M059J (cell line): ENCODE data around the gene GNAI3. TPM values are rescaled to one million over a fixed set of nuclear protein-coding genes. Genes with fewer than 3 reads are reported as not detected.

Experiments used
- DNase-seq: peaks from one replicate; pipeline ENCODE4 v3.0.0-alpha.2; 2012; ENCODE audit warnings: low read depth
- total RNA-seq: library from RNA; depleted of rRNA; stranded (reverse); fragments of >200 nt; shearing (Covaris generic); gene quantifications from 2 replicates; pipeline ENCODE4 v1.2.3, GENCODE V29; 2014

Gene GNAI3
- total RNA-seq, 1 experiment from 2014 or later, result 14.8 TPM

GRCh38 chr1:109637446-109637845, 89.0 kb downstream of the GNAI3 start:
- no peak for DNase-seq

DNA sequence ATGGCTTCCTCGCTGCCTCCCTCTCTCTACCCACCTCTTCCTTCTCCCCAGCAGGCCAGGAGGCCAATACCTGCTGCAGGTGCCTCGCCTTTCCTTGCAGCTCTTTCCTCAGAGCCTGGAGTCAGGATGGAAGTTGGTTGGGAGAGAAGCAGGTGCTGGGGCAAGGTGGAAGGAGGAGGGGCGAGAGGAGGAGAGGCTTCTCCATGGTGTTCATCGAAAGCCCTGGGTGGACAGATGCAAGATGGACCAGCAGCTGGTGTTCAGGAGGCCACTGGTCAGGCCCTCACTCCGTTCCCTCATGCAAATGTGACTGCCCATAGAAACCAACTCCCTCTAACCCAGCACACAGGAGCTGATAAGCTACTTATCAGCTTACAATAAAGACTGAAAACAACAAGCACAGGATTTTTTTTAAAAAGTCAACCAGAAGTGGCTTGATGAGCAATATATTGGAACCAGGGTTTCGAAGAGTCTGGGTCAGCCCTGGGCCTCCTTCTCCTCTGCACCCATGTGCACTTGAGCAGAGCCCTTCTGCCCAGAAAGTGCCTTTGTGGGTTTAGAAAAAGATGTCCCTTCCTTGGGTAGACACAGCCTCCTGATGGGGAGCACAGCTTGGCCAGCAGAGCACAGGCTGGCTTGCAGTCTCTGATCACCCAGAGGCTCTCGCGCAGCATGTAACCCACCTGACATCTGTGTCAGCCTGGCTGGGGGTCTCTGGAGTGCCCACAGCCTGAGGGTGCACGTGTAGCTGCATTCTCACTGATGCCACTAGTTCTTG, 90.8 kb downstream of the GNAI3 start:
- no peak for DNase-seq

DNA sequence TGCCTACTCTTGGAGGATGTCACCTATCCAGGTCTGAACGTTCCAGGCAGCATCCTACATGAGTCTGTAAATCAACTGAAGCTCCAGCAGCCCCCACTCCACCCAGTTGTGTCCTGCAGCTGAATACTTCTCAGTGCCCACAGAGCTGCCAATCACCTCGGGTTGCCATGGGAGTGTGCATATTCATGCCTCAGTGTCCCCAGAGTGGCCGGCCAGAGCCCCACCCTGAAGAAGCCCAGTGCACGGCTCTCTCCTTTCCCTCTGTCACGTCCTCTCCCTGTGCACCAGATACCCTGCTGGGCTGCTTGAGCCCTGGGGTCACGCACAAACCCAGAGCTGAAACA, 91.4 kb downstream of the GNAI3 start:
- no peak for DNase-seq

DNA sequence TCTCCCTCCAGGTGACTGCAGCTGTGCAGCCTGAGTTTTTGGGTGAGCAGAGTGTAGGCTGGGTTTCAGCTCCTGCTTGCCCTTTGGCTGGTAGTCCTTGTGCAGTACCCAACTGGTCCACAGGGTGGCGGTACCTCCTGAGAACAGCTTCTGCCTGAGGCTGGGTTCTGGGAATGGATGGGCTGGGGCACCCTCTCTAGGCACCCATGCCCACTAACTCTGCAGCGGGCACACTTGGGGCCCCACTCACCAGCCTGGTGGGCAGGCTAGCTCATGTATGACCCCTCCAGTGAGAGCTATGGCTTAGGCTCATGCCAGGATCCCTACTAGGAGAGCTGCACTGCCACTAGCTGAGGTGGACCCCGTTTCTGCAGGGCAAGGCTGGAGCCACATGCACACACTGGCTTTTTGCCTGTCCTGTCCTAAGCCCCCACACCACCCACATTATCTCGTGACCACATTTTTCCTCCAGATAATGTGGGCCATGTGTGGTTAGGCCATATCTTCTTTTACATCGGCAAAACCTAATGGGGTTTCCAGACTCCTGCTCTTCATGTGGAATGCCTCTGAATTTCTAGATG, 92.0 kb downstream of the GNAI3 start:
- peak; percentile 61 for DNase-seq

DNA sequence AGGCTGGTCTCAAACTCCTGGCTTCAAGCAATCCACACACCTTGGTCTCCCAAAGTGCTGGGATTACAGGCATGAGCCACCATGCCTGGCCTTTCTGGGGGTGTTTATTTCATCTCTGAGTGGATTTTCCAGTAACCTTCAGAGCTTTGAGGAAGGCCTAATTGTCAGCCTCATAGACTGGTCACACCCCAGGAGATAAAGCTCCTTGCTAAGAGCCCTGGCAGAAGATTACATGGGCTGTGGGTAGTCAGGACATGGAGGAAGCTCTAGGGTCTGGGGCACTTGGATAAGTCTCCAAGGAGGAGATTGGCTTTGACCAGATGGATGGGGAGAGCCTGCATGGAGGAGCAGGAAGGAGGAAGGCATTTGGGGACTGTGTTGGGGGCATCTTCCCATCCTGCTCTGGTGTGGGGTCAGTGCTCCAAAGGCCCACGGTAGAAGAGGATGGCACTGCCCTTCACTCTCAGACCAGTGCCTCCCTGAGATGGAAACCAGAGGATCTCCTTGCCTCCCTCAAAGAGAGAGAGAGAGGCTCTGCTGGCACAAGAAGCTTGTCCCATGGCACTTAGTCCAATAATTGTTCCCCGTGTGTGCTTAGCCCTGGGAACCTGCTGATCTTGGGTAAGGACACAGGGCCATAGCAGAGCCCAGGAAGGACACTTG, 92.8 kb downstream of the GNAI3 start:
- no peak for DNase-seq

- no peak for DNase-seq
These were observed 93.4 kb downstream of the GNAI3 start for GRCh38 chr1:109641861-109642260.

DNA sequence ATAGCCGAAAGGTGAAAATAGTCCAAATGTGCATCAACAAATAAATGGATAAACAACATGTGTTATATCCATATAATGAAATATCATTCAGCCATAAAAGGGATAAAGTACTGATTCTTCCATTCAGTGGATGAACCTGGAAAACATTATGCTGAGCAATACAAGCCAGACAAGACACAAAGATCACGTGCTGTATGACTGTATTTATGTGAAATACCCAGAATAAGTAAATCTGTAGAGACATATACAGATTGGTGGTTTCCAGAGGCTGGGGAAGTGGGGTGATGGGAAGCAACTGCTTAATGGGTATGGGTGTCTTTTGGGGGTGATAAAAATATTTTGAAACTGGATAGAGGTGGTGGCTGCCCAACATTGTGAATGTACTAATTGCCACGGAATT, 94.2 kb downstream of the GNAI3 start:
- no peak for DNase-seq

GRCh38 chr1:109643385-109644230, 95.2 kb downstream of the GNAI3 start:
- peak; percentile 76 for DNase-seq

DNA sequence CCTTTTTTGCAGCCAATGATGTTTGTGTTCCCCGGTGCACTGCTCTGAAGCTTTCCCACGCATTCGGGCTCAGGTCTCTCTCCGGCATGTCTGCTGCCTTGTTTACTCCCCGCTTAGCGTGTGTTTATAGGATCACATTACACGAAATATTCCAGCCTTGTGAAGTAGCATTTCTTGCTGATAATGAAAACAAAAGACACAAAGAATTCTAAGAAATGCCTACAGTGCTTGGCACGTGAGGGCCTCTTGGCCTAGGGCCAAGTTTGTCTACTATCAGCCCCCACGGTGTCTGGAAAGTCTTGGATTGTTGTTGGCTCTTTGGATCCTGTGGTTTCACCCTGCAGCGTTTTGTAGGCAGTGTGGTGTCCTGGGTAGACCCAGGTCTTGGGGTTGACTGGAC, 96.3 kb downstream of the GNAI3 start:
- no peak for DNase-seq

GRCh38 chr1:109649491-109649914, 101.1 kb downstream of the GNAI3 start:
- peak; percentile 68 for DNase-seq

- no peak for DNase-seq
These were observed 102.2 kb downstream of the GNAI3 start for GRCh38 chr1:109650609-109651008.

- DNase-seq, result no peak
These were observed 104.0 kb downstream of the GNAI3 start for GRCh38 chr1:109652402-109652801.

- DNase-seq, result no peak
These were observed 104.9 kb downstream of the GNAI3 start for GRCh38 chr1:109653306-109653705.

DNA sequence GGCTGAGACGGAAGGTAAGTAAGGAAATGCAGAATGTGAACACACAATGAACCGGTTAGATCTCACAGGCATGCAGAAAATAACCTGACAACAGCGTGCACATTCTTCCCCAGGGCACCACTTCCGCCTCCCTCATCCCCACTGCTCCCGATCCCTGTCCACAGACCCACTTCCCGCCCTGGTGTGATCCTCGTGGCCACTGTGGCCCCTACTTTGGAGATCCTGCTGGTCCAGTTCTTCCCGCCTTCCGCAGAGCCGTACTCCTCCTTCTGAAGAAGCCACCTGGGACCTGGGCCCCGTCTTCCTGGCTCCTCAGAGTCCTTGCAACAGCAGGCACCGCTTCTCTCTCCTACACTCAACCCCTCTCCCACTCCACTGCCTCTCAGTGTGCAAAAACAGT, 106.1 kb downstream of the GNAI3 start:
- DNase-seq, result no peak

DNA sequence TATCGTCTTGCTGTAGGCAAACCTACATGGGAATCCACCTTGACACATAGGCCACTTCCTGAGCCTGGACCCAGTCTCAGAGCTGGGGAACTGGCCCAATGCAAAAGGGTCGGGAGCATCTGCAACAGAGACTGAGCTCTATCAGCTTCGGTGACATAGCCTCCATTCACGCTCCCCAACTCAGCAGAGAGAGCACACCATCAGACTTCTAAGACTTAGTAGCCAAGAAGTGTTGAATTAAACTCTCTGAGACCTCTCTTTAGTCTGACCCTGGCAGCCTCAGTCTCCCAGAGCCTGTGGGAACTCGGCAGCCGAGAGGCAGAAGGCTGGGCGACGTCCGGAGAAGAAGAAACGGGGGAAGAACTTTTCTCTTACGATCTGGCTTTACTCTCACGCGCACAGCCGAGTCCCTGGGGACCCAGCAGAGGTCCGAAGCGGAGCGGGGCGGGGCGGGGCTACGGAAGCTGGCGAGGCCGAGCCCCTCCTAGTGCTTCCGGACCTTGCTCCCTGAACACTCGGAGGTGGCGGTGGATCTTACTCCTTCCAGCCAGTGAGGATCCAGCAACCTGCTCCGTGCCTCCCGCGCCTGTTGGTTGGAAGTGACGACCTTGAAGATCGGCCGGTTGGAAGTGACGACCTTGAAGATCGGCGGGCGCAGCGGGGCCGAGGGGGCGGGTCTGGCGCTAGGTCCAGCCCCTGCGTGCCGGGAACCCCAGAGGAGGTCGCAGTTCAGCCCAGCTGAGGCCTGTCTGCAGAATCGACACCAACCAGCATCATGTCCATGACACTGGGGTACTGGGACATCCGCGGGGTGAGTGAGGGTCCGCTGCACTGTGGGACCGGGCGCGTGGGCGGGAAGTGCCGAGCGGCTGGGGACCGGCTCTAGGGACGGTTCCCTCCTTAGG, 107.5 kb downstream of the GNAI3 start, which contains the start of gene GSTM4:
GSTM4 (plus strand) TSS at position 485 of the 905 bp plus-strand sequence; CDS start at position 776, 291 bp downstream.
- DNase-seq, result peak; percentile 78

GRCh38 chr1:109657395-109657794, 109.0 kb downstream of the GNAI3 start:
- no peak for DNase-seq

- no peak for DNase-seq
These were observed 109.6 kb downstream of the GNAI3 start for GRCh38 chr1:109657970-109658369.

DNA sequence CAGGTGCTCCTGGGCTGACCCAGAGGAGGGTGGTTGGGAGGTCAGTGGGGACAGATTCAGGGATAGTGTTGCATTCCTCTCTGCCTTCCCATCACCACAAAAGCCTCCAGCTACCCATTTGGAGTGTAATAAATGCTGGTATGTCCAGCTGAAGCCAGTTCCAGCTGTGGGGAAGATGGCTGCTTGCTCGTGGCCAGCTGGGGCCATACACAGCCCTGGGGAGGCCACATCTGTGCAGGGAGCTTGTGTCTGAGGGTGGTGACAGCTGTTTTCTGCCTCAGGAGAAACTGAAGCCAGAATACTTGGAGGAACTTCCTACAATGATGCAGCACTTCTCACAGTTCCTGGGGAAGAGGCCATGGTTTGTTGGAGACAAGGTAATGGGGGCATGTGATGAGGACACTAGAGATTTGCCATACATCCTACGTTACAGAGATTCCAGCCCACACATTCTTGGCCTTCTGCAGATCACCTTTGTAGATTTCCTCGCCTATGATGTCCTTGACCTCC, 110.2 kb downstream of the GNAI3 start:
- DNase-seq, result no peak

DNA sequence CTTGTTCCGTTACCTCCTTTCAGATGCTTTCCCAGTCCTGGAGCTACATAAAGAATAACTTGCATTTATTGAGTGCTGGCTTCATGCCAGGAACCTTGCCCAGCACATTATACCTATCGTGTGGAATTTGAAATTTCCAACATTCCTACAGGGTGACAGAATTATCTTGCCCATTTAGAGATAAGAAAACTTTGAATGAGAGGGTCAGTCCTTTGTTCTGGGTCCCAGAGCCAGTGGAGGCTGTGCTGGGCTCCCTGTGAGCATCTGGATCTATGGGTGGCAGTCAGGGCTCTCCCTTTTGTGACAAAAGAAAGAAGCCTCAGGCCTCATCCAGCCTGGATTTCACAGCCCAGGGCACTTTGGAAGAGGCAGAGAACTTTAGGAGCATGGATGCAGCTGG, 110.7 kb downstream of the GNAI3 start:
- DNase-seq, result peak; percentile 34

- no peak for DNase-seq
These were observed 111.7 kb downstream of the GNAI3 start for GRCh38 chr1:109659997-109660690.
